HK-2 (cell line): ENCODE results near the gene GLRX.

Source experiments
- DNase-seq: peaks from one replicate; pipeline ENCODE4 v3.0.0-alpha.2; 2018; ENCODE audit not compliant: unreplicated experiment

Gene GLRX

GRCh38 chr5:95808686-95809413 is 13.7 kb downstream of the GLRX start:
- no peak for DNase-seq

GRCh38 chr5:95808013-95808685 is 14.4 kb downstream of the GLRX start:
- DNase-seq = no peak

- no peak for DNase-seq
Measured at GRCh38 chr5:95806687-95807086, 15.8 kb downstream of the GLRX start.

GRCh38 chr5:95804736-95805539 is 17.6 kb downstream of the GLRX start:
- no peak for DNase-seq

- DNase-seq = no peak
Measured at GRCh38 chr5:95803271-95804148, 19.0 kb downstream of the GLRX start.

GRCh38 chr5:95801961-95802360 is 20.6 kb downstream of the GLRX start:
- no peak for DNase-seq

- DNase-seq = no peak
Measured at GRCh38 chr5:95801532-95801931, 21.0 kb downstream of the GLRX start.

GRCh38 chr5:95800553-95800952 is 22.0 kb downstream of the GLRX start:
- DNase-seq = no peak

GRCh38 chr5:95799191-95799835 is 23.2 kb downstream of the GLRX start:
- DNase-seq = no peak

- no peak for DNase-seq
Measured at GRCh38 chr5:95798545-95798944, 24.0 kb downstream of the GLRX start.

GRCh38 chr5:95798048-95798447 is 24.5 kb downstream of the GLRX start:
- DNase-seq = no peak

- DNase-seq = no peak
Measured at GRCh38 chr5:95797301-95797700, 25.2 kb downstream of the GLRX start.

- DNase-seq = no peak
Measured at GRCh38 chr5:95794070-95794516, 28.4 kb downstream of the GLRX start.

GRCh38 chr5:95791751-95792150 is 30.8 kb downstream of the GLRX start:
- no peak for DNase-seq

GRCh38 chr5:95788493-95788892 is 34.0 kb downstream of the GLRX start:
- no peak for DNase-seq

- no peak for DNase-seq
Measured at GRCh38 chr5:95786821-95787418, 35.6 kb downstream of the GLRX start.

- no peak for DNase-seq
Measured at GRCh38 chr5:95784514-95785302, 37.8 kb downstream of the GLRX start.

GRCh38 chr5:95783661-95784060 is 38.9 kb downstream of the GLRX start:
- no peak for DNase-seq

- DNase-seq = no peak
Measured at GRCh38 chr5:95782181-95782580, 40.3 kb downstream of the GLRX start.

- peak; percentile 45 for DNase-seq
Measured at GRCh38 chr5:95781101-95781583, 41.4 kb downstream of the GLRX start.
